Breast epithelium (tissue), 3 donors: Measurements from ENCODE around the gene RASA4B.
"Not testable (repeated sequence)": the region's sequence is repeated elsewhere in the genome, so short reads cannot be mapped to it uniquely, and the experiment has no call there.

Experiments
- CTCF ChIP-seq, 3 donors: fragments of 450-650 bp; IDR thresholded peaks; one replicate each; pipeline ENCODE4 v1.5.1; 2016 to 2017; ENCODE audit warnings: antibody characterized with exemption in 3 of 3, mild to moderate bottlenecking in 3 of 3, moderate library complexity in 3 of 3
- POLR2AphosphoS5 ChIP-seq, 3 donors: sonication (generic); formaldehyde crosslinking; IDR thresholded peaks; one replicate each; pipeline ENCODE4 v1.6.1; 2017; ENCODE audit warnings: antibody characterized with exemption in 3 of 3

- not testable (repeated sequence) for TF ChIP-seq POLR2AphosphoS5, CTCF (IDR thresholded peaks at IDR 0.05)
Observed at GRCh38 chr7:102503141-102503540, 14.4 kb downstream of the RASA4B start.
